Measurements from ENCODE around the gene TEX52. TPM values are rescaled to one million over a fixed set of nuclear protein-coding genes. Genes with fewer than 3 reads are reported as not detected.

The TEX52 gene
- total and polyA plus RNA-seq, 2 donors (not counting 3 experiments of a cell fraction or from before 2014, with no cell fraction given): not detected

- POLR2A ChIA-PET: no interaction called here
- intact Hi-C loops (cut with micrococcal nuclease): no loop called here
Observed at GRCh38 chr12:2835691-2836403, 21.0 kb downstream of the TEX52 start.

More at GRCh38 chr12:2835691-2836403, 21.0 kb downstream of the TEX52 start:
- no peaks in the 10 kb centered on the region for H4K20me1 ChIP-seq (replicated peaks; ENCODE audit: control insufficient read depth, extremely low read depth, insufficient read depth, low read length)
- BruUV-seq (replicated peaks): no TSS peak
- dilution Hi-C loops (cut with MboI; ENCODE audit: extremely low pct_ligation_motif_present, low sequenced_read_pairs): no loop called here
- H3K9ac ChIP-seq (replicated peaks; ENCODE audit: extremely low read depth, insufficient read depth, low read length): no peak overlapping the region
- H2AFZ ChIP-seq (ENCODE audit: low read depth, low read length): no peak overlapping the region
- no peak overlapping the region for H3K27ac ChIP-seq (ENCODE audit: insufficient read depth, low read depth, low read length)
- H3K4me2 ChIP-seq (ENCODE audit: insufficient read depth, low read length): no peak overlapping the region
- TF ChIP-seq, protein P1, sequence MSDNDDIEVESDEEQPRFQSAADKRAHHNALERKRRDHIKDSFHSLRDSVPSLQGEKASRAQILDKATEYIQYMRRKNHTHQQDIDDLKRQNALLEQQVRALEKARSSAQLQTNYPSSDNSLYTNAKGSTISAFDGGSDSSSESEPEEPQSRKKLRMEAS (IDR thresholded peaks at IDR 0.05; ENCODE audit: insufficient read depth, insufficient read length): no peak
- TF ChIP-seq MYC (IDR thresholded peaks at IDR 0.05; ENCODE audit: low read depth, low read length) (no peak), EZH2 (IDR thresholded peaks at IDR 0.05; ENCODE audit: borderline replicate concordance, low read depth, low read length, severe bottlenecking) (no peak), FOS (IDR thresholded peaks at IDR 0.05; ENCODE audit: borderline replicate concordance, insufficient read depth, low read length) (no peak), GATA2 (IDR thresholded peaks at IDR 0.05; ENCODE audit: insufficient read depth, insufficient read length, low read depth, low read length) (no peak), POLR2AphosphoS5 (IDR thresholded peaks at IDR 0.05; ENCODE audit: insufficient read depth, low read depth, low read length) (no peak), POLR2A (IDR thresholded peaks at IDR 0.05; ENCODE audit: low read depth, low read length) (no peak), JUN (IDR thresholded peaks at IDR 0.05; ENCODE audit: borderline replicate concordance, insufficient read depth, insufficient read length, low read depth) (no peak)
- TF ChIP-seq, protein P2, sequence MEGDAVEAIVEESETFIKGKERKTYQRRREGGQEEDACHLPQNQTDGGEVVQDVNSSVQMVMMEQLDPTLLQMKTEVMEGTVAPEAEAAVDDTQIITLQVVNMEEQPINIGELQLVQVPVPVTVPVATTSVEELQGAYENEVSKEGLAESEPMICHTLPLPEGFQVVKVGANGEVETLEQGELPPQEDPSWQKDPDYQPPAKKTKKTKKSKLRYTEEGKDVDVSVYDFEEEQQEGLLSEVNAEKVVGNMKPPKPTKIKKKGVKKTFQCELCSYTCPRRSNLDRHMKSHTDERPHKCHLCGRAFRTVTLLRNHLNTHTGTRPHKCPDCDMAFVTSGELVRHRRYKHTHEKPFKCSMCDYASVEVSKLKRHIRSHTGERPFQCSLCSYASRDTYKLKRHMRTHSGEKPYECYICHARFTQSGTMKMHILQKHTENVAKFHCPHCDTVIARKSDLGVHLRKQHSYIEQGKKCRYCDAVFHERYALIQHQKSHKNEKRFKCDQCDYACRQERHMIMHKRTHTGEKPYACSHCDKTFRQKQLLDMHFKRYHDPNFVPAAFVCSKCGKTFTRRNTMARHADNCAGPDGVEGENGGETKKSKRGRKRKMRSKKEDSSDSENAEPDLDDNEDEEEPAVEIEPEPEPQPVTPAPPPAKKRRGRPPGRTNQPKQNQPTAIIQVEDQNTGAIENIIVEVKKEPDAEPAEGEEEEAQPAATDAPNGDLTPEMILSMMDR (IDR thresholded peaks at IDR 0.05; ENCODE audit: extremely low read depth in 1 of 2, insufficient read depth in 1 of 2, low read depth in 1 of 2, low read length in 2 of 2): no peak
- FAIRE-seq (no peak), DNase-seq (ENCODE audit: low read depth, low spot score) (no peak)
- CTCF ChIA-PET: interaction anchor here (0.8 to 2.8 kb wide), 4 partner anchors 10 to 205 kb away, joined by 3 to 12 read pairs (median 6); no protein-coding TSS in a partner anchor
- H3K36me3 ChIP-seq (ENCODE audit: control insufficient read depth in 2 of 2, extremely low read depth in 1 of 2, insufficient read depth in 2 of 2, low read length in 2 of 2): no peaks in the 10 kb centered on the region
- H3K27me3 ChIP-seq (ENCODE audit: control insufficient read depth in 2 of 2, insufficient read depth in 2 of 2, low read length in 2 of 2): peaks cover 0 to 4% of the 10 kb centered on the region in 2 experiments
- no peak overlapping the region for H3K4me3 ChIP-seq (replicated peaks in 1 of 3; ENCODE audit: insufficient read depth in 1 of 3, low read depth in 1 of 3, low read length in 3 of 3)
- H3K79me2 ChIP-seq (ENCODE audit: control insufficient read depth, insufficient read depth, low read length): no peaks in the 10 kb centered on the region
- H3K4me1 ChIP-seq (ENCODE audit: control insufficient read depth, extremely low read depth, insufficient read depth, low read length): no peaks in the 10 kb centered on the region
- no peaks in the 10 kb centered on the region for H3K9me1 ChIP-seq (replicated peaks; ENCODE audit: control insufficient read depth, extremely low read depth, insufficient read depth, low read length)
- no peaks in the 10 kb centered on the region for H3K9me3 ChIP-seq (replicated peaks; ENCODE audit: control insufficient read depth, insufficient read depth, low read length)

All from endothelial cell of umbilical vein (primary cell).